Measurements from ENCODE around the gene KRTAP12-1.

DNA sequence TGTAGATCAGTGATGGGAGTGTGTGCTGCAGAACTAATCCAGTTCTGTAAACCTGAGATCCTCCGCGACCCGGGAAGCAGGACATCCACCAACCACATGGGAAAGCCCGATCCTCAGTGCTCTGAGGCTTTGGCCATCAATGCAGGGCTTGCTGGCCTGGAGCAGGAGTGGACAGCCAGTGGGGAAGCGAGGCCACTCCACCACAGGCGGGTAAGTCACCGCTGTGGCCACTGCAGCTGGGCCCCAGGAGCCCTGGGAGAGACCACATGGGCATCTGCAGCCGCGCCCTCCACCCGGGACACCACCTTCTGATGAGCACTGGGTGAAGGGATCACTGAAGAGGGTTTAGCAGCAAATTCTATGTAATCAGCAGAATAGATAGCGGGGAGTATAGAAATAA lies 811 bp downstream of the KRTAP12-1 start:
- TF ChIP-seq, protein P1, sequence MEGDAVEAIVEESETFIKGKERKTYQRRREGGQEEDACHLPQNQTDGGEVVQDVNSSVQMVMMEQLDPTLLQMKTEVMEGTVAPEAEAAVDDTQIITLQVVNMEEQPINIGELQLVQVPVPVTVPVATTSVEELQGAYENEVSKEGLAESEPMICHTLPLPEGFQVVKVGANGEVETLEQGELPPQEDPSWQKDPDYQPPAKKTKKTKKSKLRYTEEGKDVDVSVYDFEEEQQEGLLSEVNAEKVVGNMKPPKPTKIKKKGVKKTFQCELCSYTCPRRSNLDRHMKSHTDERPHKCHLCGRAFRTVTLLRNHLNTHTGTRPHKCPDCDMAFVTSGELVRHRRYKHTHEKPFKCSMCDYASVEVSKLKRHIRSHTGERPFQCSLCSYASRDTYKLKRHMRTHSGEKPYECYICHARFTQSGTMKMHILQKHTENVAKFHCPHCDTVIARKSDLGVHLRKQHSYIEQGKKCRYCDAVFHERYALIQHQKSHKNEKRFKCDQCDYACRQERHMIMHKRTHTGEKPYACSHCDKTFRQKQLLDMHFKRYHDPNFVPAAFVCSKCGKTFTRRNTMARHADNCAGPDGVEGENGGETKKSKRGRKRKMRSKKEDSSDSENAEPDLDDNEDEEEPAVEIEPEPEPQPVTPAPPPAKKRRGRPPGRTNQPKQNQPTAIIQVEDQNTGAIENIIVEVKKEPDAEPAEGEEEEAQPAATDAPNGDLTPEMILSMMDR (IDR thresholded peaks at IDR 0.05) = no peak
- TF ChIP-seq EZH2 (IDR thresholded peaks at IDR 0.05; ENCODE audit: borderline replicate concordance, insufficient read depth, low read depth, low read length, poor library complexity, severe bottlenecking) = no peak
